ENCODE results near the gene RRM2.

RRM2 gene

GRCh38 chr2:10172033-10172871 is 49.7 kb downstream of the RRM2 start:
- Mint-ChIP-seq H3K27ac (no peak overlapping the region), H3K27me3 (no peaks in the 10 kb centered on the region), H3K4me1 (no peaks in the 10 kb centered on the region), H3K9me3 (no peaks in the 10 kb centered on the region), H3K36me3 (no peaks in the 10 kb centered on the region), H3K4me3 (no peak overlapping the region)
- DNase-seq (no peak), ATAC-seq (replicated peaks) (no peak)

GRCh38 chr2:10173258-10174005 is 50.9 kb downstream of the RRM2 start:
- Mint-ChIP-seq H3K4me1 (no peaks in the 10 kb centered on the region), H3K27me3 (no peaks in the 10 kb centered on the region), H3K27ac (no peak overlapping the region), H3K9me3 (no peaks in the 10 kb centered on the region), H3K4me3 (no peak overlapping the region), H3K36me3 (no peaks in the 10 kb centered on the region)
- DNase-seq = no peak
- no peak for ATAC-seq (replicated peaks)

- Mint-ChIP-seq H3K4me3 (no peak overlapping the region), H3K4me1 (no peaks in the 10 kb centered on the region), H3K27ac (no peak overlapping the region), H3K9me3 (no peaks in the 10 kb centered on the region), H3K27me3 (no peaks in the 10 kb centered on the region), H3K36me3 (no peaks in the 10 kb centered on the region)
- DNase-seq (no peak), ATAC-seq (replicated peaks) (no peak)
These were observed 51.6 kb downstream of the RRM2 start for GRCh38 chr2:10174173-10174572.

- DNase-seq = no peak
- Mint-ChIP-seq H3K36me3 (no peaks in the 10 kb centered on the region), H3K4me3 (no peak overlapping the region), H3K27ac (no peak overlapping the region), H3K9me3 (no peaks in the 10 kb centered on the region), H3K27me3 (no peaks in the 10 kb centered on the region), H3K4me1 (no peaks in the 10 kb centered on the region)
- ATAC-seq (replicated peaks) = no peak
These were observed 52.9 kb downstream of the RRM2 start for GRCh38 chr2:10175441-10175840.

- Mint-ChIP-seq H3K9me3 (no peaks in the 10 kb centered on the region), H3K4me1 (no peaks in the 10 kb centered on the region), H3K4me3 (no peak overlapping the region), H3K27ac (no peak overlapping the region), H3K36me3 (no peaks in the 10 kb centered on the region), H3K27me3 (no peaks in the 10 kb centered on the region)
- ATAC-seq (replicated peaks) (no peak), DNase-seq (no peak)
These were observed 56.2 kb downstream of the RRM2 start for GRCh38 chr2:10178751-10179150.

- H3K4me3 Mint-ChIP-seq = no peak overlapping the region
- ATAC-seq (replicated peaks) (no peak), DNase-seq (no peak)
- no peak overlapping the region for H3K27ac Mint-ChIP-seq
- H3K36me3 Mint-ChIP-seq = no peaks in the 10 kb centered on the region
- no peaks in the 10 kb centered on the region for H3K4me1 Mint-ChIP-seq
- no peaks in the 10 kb centered on the region for H3K27me3 Mint-ChIP-seq
- H3K9me3 Mint-ChIP-seq = no peaks in the 10 kb centered on the region
These were observed 56.9 kb downstream of the RRM2 start for GRCh38 chr2:10179422-10179821.

- Mint-ChIP-seq H3K27me3 (no peaks in the 10 kb centered on the region), H3K36me3 (no peaks in the 10 kb centered on the region), H3K4me1 (no peaks in the 10 kb centered on the region), H3K4me3 (no peak overlapping the region), H3K27ac (no peak overlapping the region), H3K9me3 (no peaks in the 10 kb centered on the region)
- no peak for DNase-seq
- ATAC-seq (replicated peaks) = no peak
These were observed 57.7 kb downstream of the RRM2 start for GRCh38 chr2:10180229-10180628.
